ENCODE results near the gene SPAG17. TPM values are rescaled to one million over a fixed set of nuclear protein-coding genes. Genes with fewer than 3 reads are reported as not detected.

SPAG17 gene
- total RNA-seq, 1 donor from 2014 or later = 1.6 TPM

GRCh38 chr1:118219438-118219837 lies 34.4 kb upstream of the SPAG17 start:
- Histone ChIP-seq H3K79me2 (ENCODE audit: low read depth) (no peaks in the 10 kb centered on the region), H3K36me3 (no peaks in the 10 kb centered on the region), H4K20me1 (ENCODE audit: low read depth) (no peaks in the 10 kb centered on the region), H3K4me3 (no peak overlapping the region), H3K9ac (no peak overlapping the region), H3F3A (ENCODE audit: low read depth) (no peaks in the 10 kb centered on the region), H2AFZ (replicated peaks) (no peak overlapping the region), H3K4me2 (no peak overlapping the region), H3K27me3 (no peaks in the 10 kb centered on the region), H3K27ac (no peak overlapping the region), H3K9me3 (ENCODE audit: low read depth) (no peaks in the 10 kb centered on the region), H3K4me1 (no peaks in the 10 kb centered on the region)
- no peak for DNase-seq (ENCODE audit: low spot score)
- Mint-ChIP-seq H3K9me3 (no peaks in the 10 kb centered on the region), H3K4me1 (no peaks in the 10 kb centered on the region), H3K27ac (no peak overlapping the region), H3K27me3 (ENCODE audit: insufficient read depth, low read depth) (no peaks in the 10 kb centered on the region), H3K36me3 (no peaks in the 10 kb centered on the region), H3K4me3 (no peak overlapping the region)
- no peak for TF ChIP-seq EZH2phosphoT487 (IDR thresholded peaks at IDR 0.05)
- TF ChIP-seq EZH2 (IDR thresholded peaks at IDR 0.05) = no peak
- TF ChIP-seq CTCF (IDR thresholded peaks at IDR 0.05) = no peak

GRCh38 chr1:118217141-118217838 lies 32.3 kb upstream of the SPAG17 start:
- Histone ChIP-seq H2AFZ (replicated peaks) (no peak overlapping the region), H3K4me3 (no peak overlapping the region), H3K27me3 (no peaks in the 10 kb centered on the region), H3K4me1 (no peaks in the 10 kb centered on the region), H3K79me2 (ENCODE audit: low read depth) (no peaks in the 10 kb centered on the region), H4K20me1 (ENCODE audit: low read depth) (no peaks in the 10 kb centered on the region), H3K9me3 (ENCODE audit: low read depth) (no peaks in the 10 kb centered on the region), H3F3A (ENCODE audit: low read depth) (no peaks in the 10 kb centered on the region), H3K27ac (no peak overlapping the region), H3K4me2 (no peak overlapping the region), H3K9ac (no peak overlapping the region), H3K36me3 (no peaks in the 10 kb centered on the region)
- Mint-ChIP-seq H3K9me3 (no peaks in the 10 kb centered on the region), H3K4me1 (no peaks in the 10 kb centered on the region), H3K27ac (no peak overlapping the region), H3K4me3 (no peak overlapping the region), H3K36me3 (no peaks in the 10 kb centered on the region), H3K27me3 (ENCODE audit: insufficient read depth, low read depth) (no peaks in the 10 kb centered on the region)
- TF ChIP-seq EZH2 (IDR thresholded peaks at IDR 0.05) = no peak
- no peak for TF ChIP-seq EZH2phosphoT487 (IDR thresholded peaks at IDR 0.05)
- no peak for TF ChIP-seq CTCF (IDR thresholded peaks at IDR 0.05)
- DNase-seq (ENCODE audit: low spot score) = no peak

- DNase-seq (ENCODE audit: low spot score) = no peak
- no peaks in the 10 kb centered on the region for H3K4me1 Mint-ChIP-seq
- H3K9me3 ChIP-seq (ENCODE audit: low read depth) = no peaks in the 10 kb centered on the region
- H3K9ac ChIP-seq = no peak overlapping the region
- no peaks in the 10 kb centered on the region for H3K36me3 ChIP-seq
- no peaks in the 10 kb centered on the region for H3K4me1 ChIP-seq
- no peak overlapping the region for H3K27ac ChIP-seq
- no peak overlapping the region for H2AFZ ChIP-seq (replicated peaks)
- no peaks in the 10 kb centered on the region for H3F3A ChIP-seq (ENCODE audit: low read depth)
- H3K27ac Mint-ChIP-seq = no peak overlapping the region
- H3K4me3 ChIP-seq = no peak overlapping the region
- no peaks in the 10 kb centered on the region for H3K79me2 ChIP-seq (ENCODE audit: low read depth)
- H3K4me2 ChIP-seq = no peak overlapping the region
- no peaks in the 10 kb centered on the region for H3K36me3 Mint-ChIP-seq
- no peaks in the 10 kb centered on the region for H3K27me3 Mint-ChIP-seq (ENCODE audit: insufficient read depth, low read depth)
- no peak for TF ChIP-seq CTCF (IDR thresholded peaks at IDR 0.05)
- no peak for TF ChIP-seq EZH2 (IDR thresholded peaks at IDR 0.05)
- TF ChIP-seq EZH2phosphoT487 (IDR thresholded peaks at IDR 0.05) = no peak
- H3K4me3 Mint-ChIP-seq = no peak overlapping the region
- no peaks in the 10 kb centered on the region for H3K27me3 ChIP-seq
- no peaks in the 10 kb centered on the region for H4K20me1 ChIP-seq (ENCODE audit: low read depth)
- H3K9me3 Mint-ChIP-seq = no peaks in the 10 kb centered on the region
These were observed 29.8 kb upstream of the SPAG17 start for GRCh38 chr1:118214866-118215265.
